K562 (cell line): Measurements from ENCODE around the gene NUAK2. TPM values are rescaled to one million over a fixed set of nuclear protein-coding genes. Genes with fewer than 3 reads are reported as not detected.

Experiments used
- ATAC-seq: fragments of 200-7000 bp; cut with Tn5 transposase; 3 replicates; pipeline ENCODE4 v1.9.1; 2020; ENCODE audit warnings: moderate library complexity
- BruUV-seq: library from RNA; stranded (reverse); fragments of 400-500 nt; replicated peaks from 2 replicates; lab custom pipeline; 2021; lab: Mats Ljungman, UMichigan
- CTCF ChIA-PET: fragments of 300-600 bp; formaldehyde crosslinking; extraction: SDS; loops from one replicate; lab custom pipeline; 2021; ENCODE audit warnings: low intra/inter-chr PET ratio; lab: Yijun Ruan, JAX
- POLR2A ChIA-PET: fragments of 300-600, 350-650 bp; sonication (Branson Sonifier 250); formaldehyde crosslinking; extraction: SDS; loops from one replicate; lab custom pipeline; 2021; ENCODE audit warnings: antibody characterized with exemption, inconsistent platforms; lab: Yijun Ruan, JAX
- DNase-seq, 4 experiments: peaks; one replicate each; pipeline versions ENCODE4 v3.0.0 to v3.0.0-alpha.2; 2011 to 2018; ENCODE audit warnings: low spot score in 3 of 4, mixed read lengths in 3 of 4; ENCODE audit errors: extremely low read depth in 1 of 4
- FAIRE-seq: peaks from 2 replicates; lab custom pipeline; 2011; peaks lifted over from hg19 to GRCh38; lab: Jason Lieb, UNC
- H2AFZ ChIP-seq: 2 replicates; pipeline ENCODE4 v1.6.0; 2011; ENCODE audit warnings: low read depth, low read length, control low read depth, inconsistent platforms
- H3K27ac ChIP-seq: fragments of 200-600 bp; 3 replicates; pipeline ENCODE4 v1.8.0; 2011; ENCODE audit warnings: low read depth, mild to moderate bottlenecking, control low read depth, inconsistent platforms, low read length, moderate library complexity, mixed read lengths; ENCODE audit errors: extremely low read depth
- H3K27me3 ChIP-seq, 2 experiments: fragments of 300-600 bp in 1 of 2; 2 replicates in 1 of 2; 3 replicates in 1 of 2; pipeline versions ENCODE4 v1.6.0 to v1.8.0; 2011; ENCODE audit warnings: inconsistent platforms in 2 of 2, low read length in 2 of 2, mild to moderate bottlenecking in 1 of 2, mixed read lengths in 1 of 2, moderate library complexity in 1 of 2; ENCODE audit not compliant: control insufficient read depth in 2 of 2, insufficient read depth in 2 of 2
- H3K36me3 ChIP-seq: fragments of 300-600 bp; 3 replicates; pipeline ENCODE4 v1.8.0; 2011; ENCODE audit warnings: mild to moderate bottlenecking, low read length, inconsistent platforms; ENCODE audit not compliant: control insufficient read depth, insufficient read depth
- H3K4me1 ChIP-seq, 2 experiments: fragments of 200-600 bp in 1 of 2; replicated peaks in 1 of 2; 2 replicates in 1 of 2; 3 replicates in 1 of 2; pipeline versions ENCODE4 v1.5.1 to v1.8.0; 2011; ENCODE audit warnings: inconsistent platforms in 2 of 2, low read length in 2 of 2, mild to moderate bottlenecking in 1 of 2, mixed read lengths in 1 of 2, moderate library complexity in 1 of 2; ENCODE audit not compliant: control insufficient read depth in 2 of 2, insufficient read depth in 2 of 2
- H3K4me2 ChIP-seq: 2 replicates; pipeline ENCODE4 v1.6.1; 2011; ENCODE audit warnings: low read length, control low read depth, inconsistent platforms, mixed read lengths; ENCODE audit not compliant: insufficient read depth
- H3K4me3 ChIP-seq: fragments of 200-600 bp; sonication (generic), shearing (Covaris generic); 2 replicates; pipeline ENCODE4 v1.5.1; 2016; ENCODE audit warnings: control low read depth, inconsistent platforms
- H3K79me2 ChIP-seq: fragments of 200-600 bp; 3 replicates; pipeline ENCODE4 v1.8.0; 2011; ENCODE audit warnings: low read length, inconsistent platforms; ENCODE audit not compliant: control insufficient read depth, insufficient read depth
- H3K9ac ChIP-seq, 2 experiments: 2 replicates each; pipeline versions ENCODE4 v1.6.0 to v1.6.1; 2011; ENCODE audit warnings: low read depth in 2 of 2, low read length in 2 of 2, control low read depth in 1 of 2, inconsistent platforms in 1 of 2, mild to moderate bottlenecking in 1 of 2, mixed read lengths in 1 of 2; ENCODE audit not compliant: insufficient read depth in 1 of 2
- H3K9me1 ChIP-seq: one replicate; pipeline ENCODE4 v1.6.0; 2011; ENCODE audit warnings: inconsistent platforms, mild to moderate bottlenecking, low read length, moderate library complexity; ENCODE audit not compliant: control insufficient read depth, insufficient read depth
- H3K9me3 ChIP-seq: replicated peaks from 2 replicates; pipeline ENCODE4 v1.5.1; 2011; ENCODE audit warnings: low read depth, low read length, inconsistent platforms; ENCODE audit not compliant: control insufficient read depth, insufficient read depth
- H4K20me1 ChIP-seq: replicated peaks from 2 replicates; pipeline ENCODE4 v1.6.1; 2011; ENCODE audit warnings: low read length, inconsistent platforms, mixed read lengths; ENCODE audit not compliant: control insufficient read depth, insufficient read depth
- CREB1 ChIP-seq, 2 experiments: sonication (generic) in 1 of 2; formaldehyde crosslinking in 1 of 2; IDR thresholded peaks; 2 replicates each; pipeline versions ENCODE4 v1.6.1 to v1.8.0; 2012 to 2022; ENCODE audit warnings: inconsistent platforms in 1 of 2, mild to moderate bottlenecking in 1 of 2, missing genetic modification reagents in 1 of 2, moderate library complexity in 1 of 2
- GABPA ChIP-seq: fragments of 200-800 bp; sonication (Bioruptor generic); conservative IDR thresholded peaks from 2 replicates; pipeline ENCODE4 v1.6.1; 2016; ENCODE audit warnings: low read depth, missing genetic modification characterization, missing compliant biosample characterization
- GTF2A2 ChIP-seq: IDR thresholded peaks from 2 replicates; pipeline ENCODE4 v1.6.1; 2016; ENCODE audit warnings: mild to moderate bottlenecking, missing genetic modification characterization, missing compliant biosample characterization
- JUND ChIP-seq, 2 experiments: IDR thresholded peaks; 2 replicates in 1 of 2; 3 replicates in 1 of 2; pipeline ENCODE4 v1.6.1; 2011; ENCODE audit warnings: borderline replicate concordance in 2 of 2, low read depth in 2 of 2, low read length in 2 of 2, improper control_type of control experiment in 1 of 2, missing biosample characterization in 1 of 2, missing genetic modification characterization in 1 of 2, missing genetic modification reagents in 1 of 2
- LEF1 ChIP-seq: fragments of 450-650 bp; IDR thresholded peaks from 2 replicates; pipeline ENCODE4 v1.6.1; 2016; ENCODE audit warnings: mild to moderate bottlenecking
- MTA2 ChIP-seq: fragments of 450-650 bp; IDR thresholded peaks from 2 replicates; pipeline ENCODE4 v1.6.1; 2016; ENCODE audit warnings: low read depth
- MYC ChIP-seq, 2 experiments: fragments of 250-450 bp in 1 of 2; sonication (Bioruptor Pico) in 1 of 2; IDR thresholded peaks; 2 replicates each; pipeline versions ENCODE4 v1.5.1 to v1.6.1; 2012 to 2021; ENCODE audit warnings: low read depth in 2 of 2, borderline replicate concordance in 1 of 2, improper control_type of control experiment in 1 of 2, low read length in 1 of 2, mild to moderate bottlenecking in 1 of 2, moderate library complexity in 1 of 2
- NCOR1 ChIP-seq: fragments of 450-650 bp; IDR thresholded peaks from 2 replicates; pipeline ENCODE4 v1.6.1; 2016; ENCODE audit warnings: mild to moderate bottlenecking, moderate library complexity
- PML ChIP-seq: IDR thresholded peaks from 2 replicates; pipeline ENCODE4 v1.6.1; 2012; ENCODE audit warnings: low read length, inconsistent platforms
- PREB ChIP-seq: sonication (generic); formaldehyde crosslinking; IDR thresholded peaks from 2 replicates; pipeline ENCODE4 v1.8.1; 2023; ENCODE audit warnings: mild to moderate bottlenecking, missing genetic modification reagents
- RCOR1 ChIP-seq, 2 experiments: IDR thresholded peaks; 2 replicates each; pipeline ENCODE4 v1.6.1; 2012; ENCODE audit warnings: low read depth in 2 of 2, low read length in 2 of 2, borderline replicate concordance in 1 of 2, improper control_type of control experiment in 1 of 2
- SOX6 ChIP-seq: fragments of 450-650 bp; IDR thresholded peaks from 2 replicates; pipeline ENCODE4 v1.6.1; 2014; ENCODE audit warnings: mild to moderate bottlenecking
- SP2 ChIP-seq: IDR thresholded peaks from 2 replicates; pipeline ENCODE4 v1.6.1; 2011; ENCODE audit warnings: mild to moderate bottlenecking, low read depth, low read length, moderate library complexity; ENCODE audit not compliant: poor library complexity, severe bottlenecking; ENCODE audit errors: extremely low read depth
- TBL1XR1 ChIP-seq, 2 experiments: IDR thresholded peaks; 2 replicates each; pipeline ENCODE4 v1.6.1; 2012; ENCODE audit warnings: improper control_type of control experiment in 2 of 2, low read length in 2 of 2, mild to moderate bottlenecking in 1 of 2
- ZNF561 ChIP-seq: fragments of 450-650 bp; formaldehyde crosslinking; conservative IDR thresholded peaks from 2 replicates; pipeline ENCODE4 v1.4.0; 2020; ENCODE audit warnings: mild to moderate bottlenecking, moderate library complexity
- WGBS: fragments of 100-300 bp; shearing (Covaris generic); methylation state at CpG from one replicate; pipeline ENCODE4 v1.1.6; 2016; ENCODE audit warnings: low coverage, mixed read lengths; ENCODE audit not compliant: insufficient coverage; ENCODE audit errors: missing lambda C conversion rate; 5-methylcytosine and 5-hydroxymethylcytosine counted together
- in situ Hi-C: fragments of 300-500 bp; cut with MboI; formaldehyde crosslinking; loops from 4 replicates; pipeline ENCODE4 v1.15.0; 2018; ENCODE audit warnings: inconsistent platforms, mixed read lengths
- intact Hi-C: fragments of 100-400 bp; cut with micrococcal nuclease; formaldehyde crosslinking; loops from 2 replicates; pipeline ENCODE4 v1.14.2; 2022
- polyA plus RNA-seq, 8 experiments: library from polyadenylated mRNA; depleted of rRNA in 4 of 8; stranded (reverse) in 5 of 8; unstranded in 3 of 8; fragments of >200 nt; fragmentation: Nextera tagmentation in 2 of 8; fragmentation: Illumina TruSeq in 1 of 8; extraction: Ambion mirVana in 2 of 8; extraction: Trizol in 1 of 8; gene quantifications; 2 replicates each; pipeline versions ENCODE4 v1.2.1 to v1.2.3, GENCODE V29; 2011 to 2014; ENCODE audit warnings: inconsistent platforms in 1 of 8, missing spikeins in 1 of 8
- total RNA-seq, 7 experiments: library from RNA; depleted of rRNA in 6 of 7; stranded (reverse); fragments of >200 nt in 6 of 7; fragmentation: Illumina TruSeq in 2 of 7; extraction: Trizol in 2 of 7; gene quantifications; 2 replicates each; pipeline versions ENCODE4 v1.2.1 to v1.2.3, GENCODE V29; 2011 to 2021; ENCODE audit warnings: low replicate concordance in 1 of 7
- TF ChIP-seq, protein P1 (sequence below): fragments of 450-650 bp; formaldehyde crosslinking; IDR thresholded peaks from 2 replicates; pipeline ENCODE4 v1.4.0; 2022; ENCODE audit warnings: mild to moderate bottlenecking, moderate library complexity
- TF ChIP-seq, protein P2 (sequence below): sonication (generic); formaldehyde crosslinking; IDR thresholded peaks from 2 replicates; pipeline ENCODE4 v1.8.0; 2022; ENCODE audit warnings: mild to moderate bottlenecking, low read depth, missing genetic modification reagents

Gene NUAK2
- total and polyA plus RNA-seq, 9 of the 15 experiments (the other 6 are each of a cell fraction or from before 2014, with no cell fraction given), result 0.04 to 0.44 (median 0.14) TPM

DNA sequence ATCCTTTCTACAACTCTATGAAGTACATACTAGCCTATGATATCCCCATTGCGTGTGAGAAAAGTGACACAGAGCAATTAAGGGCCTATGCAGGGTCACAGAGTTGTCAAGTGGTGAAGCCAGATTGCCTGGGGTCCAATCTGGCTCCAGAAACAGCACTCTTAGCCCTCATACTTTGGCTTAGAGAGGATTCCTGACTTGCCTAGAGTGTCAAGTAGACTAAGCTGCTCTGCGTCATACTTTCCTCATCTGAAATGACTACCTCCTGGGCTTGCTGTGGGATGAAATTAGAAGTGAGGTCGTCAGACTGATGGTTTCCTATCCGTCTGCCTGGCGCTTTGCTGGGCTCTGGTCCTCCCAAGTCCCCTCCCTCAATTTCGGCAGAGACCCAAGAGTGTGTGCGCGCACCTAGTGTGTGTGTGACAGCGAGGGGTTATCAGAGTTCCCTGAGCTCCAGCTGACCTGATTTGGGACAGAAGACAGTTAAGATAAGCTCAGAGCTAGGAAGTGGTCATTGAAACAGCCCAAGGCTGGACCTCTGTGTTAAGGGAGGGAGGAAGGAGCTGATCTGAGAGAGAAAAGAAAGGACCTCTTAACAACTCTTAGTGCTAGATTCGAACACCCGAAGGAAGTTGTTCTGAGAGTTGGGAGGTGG, 5.4 kb upstream of the NUAK2 start:
- Histone ChIP-seq H2AFZ (no peak overlapping the region), H3K79me2 (no peaks in the 10 kb centered on the region), H3K4me3 (no peak overlapping the region), H3K4me2 (no peak overlapping the region), H3K4me1 (peaks cover 0 to 1% of the 10 kb centered on the region in 2 experiments; a peak in 2 of 5 replicates), H3K27me3 (peaks cover 48 to 86% of the 10 kb centered on the region in 2 experiments; a peak in 4 of 5 replicates), H3K27ac (no peak overlapping the region), H3K9me1 (no peaks in the 10 kb centered on the region), H3K9me3 (no peaks in the 10 kb centered on the region), H4K20me1 (peaks cover 19% of the 10 kb centered on the region), H3K9ac (peak overlapping the region in 1 of 2 experiments; percentile 19; a peak in 1 of 4 replicates), H3K36me3 (no peaks in the 10 kb centered on the region)
- ChIA-PET CTCF (interaction anchor here (8.5 kb wide), 1 partner anchor 53 kb away, joined by 144 read pairs; no protein-coding TSS in a partner anchor), POLR2A (interaction anchor here (0.6 kb wide), 2 partner anchors 21 to 334 kb away, joined by 3 read pairs; no protein-coding TSS in a partner anchor)
- no TSS peak for BruUV-seq
- peak; percentile 55 for ATAC-seq
- intact Hi-C loops, result loop anchor here (5.0 kb wide), 1 partner anchor 350 kb away; no protein-coding TSS in a partner anchor
- FAIRE-seq, result no peak
- in situ Hi-C loops, result no loop called here
- WGBS, result 1% methylated on average over 11 of the region's 11 CpGs
- peak in 1 of 4 experiments; percentile 52 for DNase-seq
- 0 out of 4 replicates have a peak, but pooled peaks of 1 of the 2 experiments have one; percentile 51 for TF ChIP-seq TBL1XR1 (IDR thresholded peaks at IDR 0.05; ENCODE audit: low read length in 2 of 2)
- peak; percentile 54 to 95; a peak in 3 of 4 replicates for TF ChIP-seq RCOR1 (IDR thresholded peaks at IDR 0.05; ENCODE audit: borderline replicate concordance in 1 of 2, low read depth in 2 of 2, low read length in 2 of 2)
- no peak for TF ChIP-seq GTF2A2 (tag)
- TF ChIP-seq NCOR1, result peak; percentile 68; the same call in 1 of the 2 replicates
- no peak for TF ChIP-seq LEF1
- no peak for TF ChIP-seq CREB1 (IDR thresholded peaks at IDR 0.05)
- TF ChIP-seq CREB1 (CRISPR knock-in tag; IDR thresholded peaks at IDR 0.05), result peak; percentile 55; the same call in 1 of the 2 replicates
- no peak for TF ChIP-seq SP2
- peak; percentile 52; the same call in 1 of the 2 replicates for TF ChIP-seq PML
- TF ChIP-seq GABPA (tag), result peak; percentile 53; the same call in 1 of the 2 replicates
- TF ChIP-seq, protein P1, sequence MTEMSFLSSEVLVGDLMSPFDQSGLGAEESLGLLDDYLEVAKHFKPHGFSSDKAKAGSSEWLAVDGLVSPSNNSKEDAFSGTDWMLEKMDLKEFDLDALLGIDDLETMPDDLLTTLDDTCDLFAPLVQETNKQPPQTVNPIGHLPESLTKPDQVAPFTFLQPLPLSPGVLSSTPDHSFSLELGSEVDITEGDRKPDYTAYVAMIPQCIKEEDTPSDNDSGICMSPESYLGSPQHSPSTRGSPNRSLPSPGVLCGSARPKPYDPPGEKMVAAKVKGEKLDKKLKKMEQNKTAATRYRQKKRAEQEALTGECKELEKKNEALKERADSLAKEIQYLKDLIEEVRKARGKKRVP, result peak; percentile 45; the same call in 1 of the 2 replicates
- peak; percentile 84 for TF ChIP-seq SOX6
- TF ChIP-seq PREB, result no peak
- peak; percentile 74 for TF ChIP-seq MTA2
- TF ChIP-seq, protein P2, sequence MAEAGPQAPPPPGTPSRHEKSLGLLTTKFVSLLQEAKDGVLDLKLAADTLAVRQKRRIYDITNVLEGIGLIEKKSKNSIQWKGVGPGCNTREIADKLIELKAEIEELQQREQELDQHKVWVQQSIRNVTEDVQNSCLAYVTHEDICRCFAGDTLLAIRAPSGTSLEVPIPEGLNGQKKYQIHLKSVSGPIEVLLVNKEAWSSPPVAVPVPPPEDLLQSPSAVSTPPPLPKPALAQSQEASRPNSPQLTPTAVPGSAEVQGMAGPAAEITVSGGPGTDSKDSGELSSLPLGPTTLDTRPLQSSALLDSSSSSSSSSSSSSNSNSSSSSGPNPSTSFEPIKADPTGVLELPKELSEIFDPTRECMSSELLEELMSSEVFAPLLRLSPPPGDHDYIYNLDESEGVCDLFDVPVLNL (CRISPR knock-in tag), result no peak
- 0 out of 2 replicates have a peak, but pooled peaks have one; percentile 27 for TF ChIP-seq MYC (IDR thresholded peaks at IDR 0.05; ENCODE audit: low read depth, low read length)
- no peak for TF ChIP-seq MYC (CRISPR knock-in tag; IDR thresholded peaks at IDR 0.05; ENCODE audit: borderline replicate concordance, low read depth)
- TF ChIP-seq JUND (IDR thresholded peaks at IDR 0.05; ENCODE audit: borderline replicate concordance, low read depth, low read length), result no peak; the same call in 1 of the 2 replicates
- TF ChIP-seq JUND (tag; IDR thresholded peaks at IDR 0.05; ENCODE audit: borderline replicate concordance, low read depth, low read length), result peak; percentile 31; the same call in 1 of the 3 replicates
- TF ChIP-seq ZNF561 (CRISPR knock-in tag), result no peak
